ENCODE measurements around the gene WFDC5. TPM values are rescaled to one million over a fixed set of nuclear protein-coding genes. Genes with fewer than 3 reads are reported as not detected.

Gene WFDC5
- total RNA-seq, 1 donor from 2014 or later, result 1.2 TPM

DNA sequence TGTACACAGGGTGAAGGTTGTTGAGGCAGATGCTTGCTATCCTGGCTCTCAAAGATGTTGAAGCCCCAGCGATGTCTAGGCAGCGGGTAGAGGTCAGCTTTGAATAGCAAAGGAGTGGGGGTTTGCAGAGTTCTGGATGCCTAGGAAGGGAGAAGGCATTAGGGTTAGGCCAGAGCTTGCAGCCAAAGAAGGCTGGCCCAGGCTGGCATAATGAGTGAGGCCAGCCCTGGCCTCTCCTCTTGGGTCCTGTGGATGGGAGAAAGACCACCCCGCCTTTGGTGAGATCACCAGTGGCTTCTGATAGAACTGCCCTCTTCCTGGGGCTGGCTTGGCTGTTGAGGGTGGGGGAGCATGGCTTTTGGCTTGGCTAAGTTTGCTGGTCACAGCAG is 406 bp upstream of the WFDC5 start:
- DNase-seq (ENCODE audit: low spot score), result no peak

GRCh38 chr20:45113865-45114264 is 1.1 kb downstream of the WFDC5 start:
- no peak for DNase-seq (ENCODE audit: low spot score)

GRCh38 chr20:45112754-45113153 is 2.2 kb downstream of the WFDC5 start:
- no peak for DNase-seq (ENCODE audit: low spot score)

DNA sequence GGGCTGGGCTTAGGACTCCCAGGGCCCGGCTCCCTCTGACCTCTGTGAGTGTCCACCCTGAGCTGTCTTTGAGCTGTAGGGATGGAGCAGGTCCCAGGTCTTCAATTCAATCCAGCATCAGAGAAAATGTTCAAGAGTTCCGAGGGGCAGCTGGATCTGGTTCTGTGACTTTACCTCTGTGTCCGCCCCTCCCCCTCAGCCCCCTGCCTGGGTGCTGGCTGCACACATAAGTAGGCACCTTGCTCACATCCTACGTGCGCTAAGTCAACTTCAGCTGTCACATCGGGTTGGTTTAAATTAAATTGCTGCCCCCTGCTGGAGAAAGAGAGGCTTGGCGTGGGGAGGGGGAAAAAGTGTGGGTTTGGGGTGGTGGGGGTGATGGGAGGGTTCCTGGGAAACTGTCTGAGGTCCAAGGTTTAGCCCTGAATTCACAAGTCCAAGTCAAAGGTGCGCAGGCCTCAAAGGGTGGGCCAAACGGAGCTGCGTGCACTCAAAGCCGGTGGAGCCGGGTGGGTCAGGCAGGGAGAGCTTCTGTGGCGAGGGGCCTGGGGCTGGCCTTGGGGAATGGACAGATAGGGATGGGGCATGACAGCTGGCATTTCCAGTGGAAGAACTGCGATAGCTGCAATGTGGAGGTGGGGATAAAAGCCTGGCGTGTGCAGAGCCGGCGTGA is 3.0 kb downstream of the WFDC5 start:
- DNase-seq (ENCODE audit: low spot score), result no peak

DNA sequence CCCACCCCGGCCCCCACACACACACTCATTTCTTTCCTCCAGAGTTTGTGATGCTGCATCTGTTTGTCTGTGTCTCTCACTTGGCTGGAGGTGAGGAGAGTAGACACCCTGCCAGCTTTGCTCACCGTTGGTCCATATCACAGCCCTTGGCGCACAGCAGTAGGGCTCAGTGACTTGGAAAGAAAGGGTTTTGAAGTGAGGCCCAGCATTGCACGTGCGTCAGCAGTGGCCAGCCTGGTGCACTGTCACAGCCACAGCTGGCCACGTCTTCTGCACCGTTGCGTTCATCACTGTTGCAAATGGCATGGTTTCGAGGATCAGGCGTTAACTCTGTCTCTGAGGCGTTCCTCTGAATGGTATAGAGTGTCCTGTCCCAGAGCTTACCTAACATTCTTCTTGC is 3.7 kb downstream of the WFDC5 start:
- no peak for DNase-seq (ENCODE audit: low spot score)

DNA sequence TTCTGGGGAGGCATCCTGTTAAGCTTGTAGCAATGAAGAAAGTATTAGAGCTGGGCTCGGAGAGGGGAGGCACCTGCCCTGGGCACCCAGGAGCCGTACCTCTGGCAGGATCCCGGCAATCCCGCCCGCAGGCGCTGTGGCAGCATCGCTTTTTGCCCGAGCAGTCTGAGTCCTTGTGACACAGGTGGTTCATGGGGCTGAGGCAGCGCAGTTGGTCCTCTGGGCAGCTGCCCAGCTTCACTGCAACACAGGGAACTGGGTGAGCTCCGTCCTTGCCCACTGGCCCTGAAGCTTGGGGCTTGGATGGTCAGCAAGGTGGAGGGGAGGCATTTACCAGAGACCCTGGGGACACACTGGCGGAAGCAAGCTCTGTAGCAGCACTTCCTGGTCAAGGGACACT is 4.7 kb downstream of the WFDC5 start:
- no peak for DNase-seq (ENCODE audit: low spot score)

DNA sequence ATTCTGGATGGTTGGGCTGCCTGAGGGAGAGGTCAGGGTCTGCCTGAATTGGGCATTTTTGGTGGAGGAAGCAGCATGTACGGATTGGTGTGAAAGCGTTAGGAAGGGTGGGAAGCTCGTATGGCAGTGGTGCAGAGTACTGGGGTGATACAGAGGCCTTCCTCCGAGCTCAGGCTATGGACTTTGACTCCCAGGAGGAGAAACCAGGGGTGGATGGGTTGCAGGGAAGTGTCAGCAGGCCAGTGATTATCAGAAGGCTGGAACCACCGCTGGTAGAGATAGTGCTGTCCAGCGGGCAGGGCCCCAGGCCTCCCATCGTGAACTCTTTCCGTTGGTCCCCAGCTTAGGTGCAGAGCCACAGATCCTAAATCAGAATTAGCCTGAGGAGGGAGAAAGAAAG is 5.3 kb downstream of the WFDC5 start:
- no peak for DNase-seq (ENCODE audit: low spot score)

- DNase-seq (ENCODE audit: low spot score), result no peak
Measured at GRCh38 chr20:45105317-45105716, 9.7 kb downstream of the WFDC5 start.

- no peak for DNase-seq (ENCODE audit: low spot score)
Measured at GRCh38 chr20:45104786-45105185, 10.2 kb downstream of the WFDC5 start.

DNA sequence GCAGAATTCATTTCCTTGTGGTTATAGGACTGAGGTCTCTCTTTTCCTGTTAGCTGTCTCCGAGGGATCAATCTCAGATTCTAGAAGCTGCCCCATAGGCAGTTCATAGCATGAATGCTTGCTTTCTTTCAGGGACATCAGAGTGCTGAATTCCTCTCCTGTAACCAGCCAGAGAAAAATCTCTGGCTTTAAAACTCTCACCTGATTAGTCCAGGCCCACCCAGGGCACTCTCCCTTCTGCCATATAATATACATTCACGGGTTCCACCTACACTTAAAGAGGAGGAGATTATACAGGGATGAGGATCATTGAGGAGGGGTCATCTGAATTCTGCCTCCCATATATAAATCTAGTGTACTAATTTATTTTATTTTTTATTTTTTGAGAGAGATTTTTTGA is 11.9 kb downstream of the WFDC5 start:
- DNase-seq (ENCODE audit: low spot score), result no peak

DNA sequence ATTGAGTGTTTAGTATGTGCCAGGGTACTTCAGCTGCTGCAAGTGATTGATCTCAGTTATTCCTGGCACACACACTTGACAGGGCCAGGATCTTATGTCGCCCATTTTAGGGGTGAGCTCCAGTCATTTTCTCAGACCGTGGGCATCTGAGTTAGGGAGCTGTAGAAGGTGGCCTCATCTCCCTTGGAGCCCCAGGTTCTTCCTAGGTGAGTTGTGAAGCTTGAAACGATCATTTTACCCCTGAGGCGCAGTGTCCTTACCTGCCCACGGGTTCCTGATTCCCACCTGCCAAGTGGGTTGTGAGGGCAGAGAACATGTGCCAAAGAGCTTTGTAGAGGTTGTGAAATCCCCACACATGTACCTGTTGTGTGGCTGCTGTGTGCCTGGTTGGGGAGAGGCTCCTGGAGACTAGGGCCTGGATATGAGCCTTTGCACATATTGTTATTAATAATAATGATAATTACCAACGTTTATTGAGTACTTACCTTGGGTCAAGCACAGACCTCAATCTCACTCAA is 13.6 kb downstream of the WFDC5 start:
- DNase-seq (ENCODE audit: low spot score), result no peak

GRCh38 chr20:45100563-45101245 is 14.3 kb downstream of the WFDC5 start, which contains the start of gene KCNS1:
Gene KCNS1 (minus strand): TSS chr20:45101127. CDS start chr20:45099236, 1,891 bp downstream.
- DNase-seq (ENCODE audit: low spot score), result no peak

DNA sequence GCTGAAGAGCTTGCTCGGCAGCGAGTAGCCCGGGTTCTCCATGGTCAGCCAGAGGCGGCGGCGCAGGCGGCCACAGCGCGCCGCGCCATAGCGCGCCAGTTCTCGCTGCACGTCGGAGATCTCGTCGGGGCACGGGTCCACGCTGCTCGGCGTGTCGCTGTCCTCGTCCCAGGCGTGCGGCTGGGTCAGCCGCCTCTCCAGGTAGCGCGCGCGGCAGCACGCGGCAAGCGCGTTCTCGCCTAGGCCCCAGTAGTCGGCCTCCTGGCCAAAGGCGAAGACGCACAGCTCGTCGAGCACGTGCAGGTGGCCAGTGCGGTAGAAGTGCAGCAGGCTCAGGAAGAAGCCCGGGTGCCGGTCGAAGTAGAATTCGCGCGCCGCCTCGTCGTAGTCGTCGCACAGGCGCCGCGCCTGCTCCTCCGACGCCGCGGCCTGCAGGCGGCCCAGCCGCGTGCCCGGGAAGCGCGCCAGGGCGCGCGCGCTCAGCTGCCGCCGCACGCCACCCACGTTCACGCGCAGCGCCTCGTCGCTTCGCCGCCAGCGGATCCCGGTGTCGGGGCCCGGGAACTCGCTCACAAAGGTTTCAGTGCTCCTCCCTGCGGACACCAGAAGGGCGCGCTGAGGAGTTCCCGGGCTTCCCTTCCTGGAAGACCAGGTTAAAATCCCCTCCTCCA is 16.7 kb downstream of the WFDC5 start:
- no peak for DNase-seq (ENCODE audit: low spot score)

GRCh38 chr20:45097485-45098102 is 17.4 kb downstream of the WFDC5 start:
- peak; percentile 22 for DNase-seq (ENCODE audit: low spot score)

- DNase-seq (ENCODE audit: low spot score), result no peak
Measured at GRCh38 chr20:45096781-45097180, 18.2 kb downstream of the WFDC5 start.

GRCh38 chr20:45095805-45096238 is 19.2 kb downstream of the WFDC5 start:
- peak; percentile 41 for DNase-seq (ENCODE audit: low spot score)

DNA sequence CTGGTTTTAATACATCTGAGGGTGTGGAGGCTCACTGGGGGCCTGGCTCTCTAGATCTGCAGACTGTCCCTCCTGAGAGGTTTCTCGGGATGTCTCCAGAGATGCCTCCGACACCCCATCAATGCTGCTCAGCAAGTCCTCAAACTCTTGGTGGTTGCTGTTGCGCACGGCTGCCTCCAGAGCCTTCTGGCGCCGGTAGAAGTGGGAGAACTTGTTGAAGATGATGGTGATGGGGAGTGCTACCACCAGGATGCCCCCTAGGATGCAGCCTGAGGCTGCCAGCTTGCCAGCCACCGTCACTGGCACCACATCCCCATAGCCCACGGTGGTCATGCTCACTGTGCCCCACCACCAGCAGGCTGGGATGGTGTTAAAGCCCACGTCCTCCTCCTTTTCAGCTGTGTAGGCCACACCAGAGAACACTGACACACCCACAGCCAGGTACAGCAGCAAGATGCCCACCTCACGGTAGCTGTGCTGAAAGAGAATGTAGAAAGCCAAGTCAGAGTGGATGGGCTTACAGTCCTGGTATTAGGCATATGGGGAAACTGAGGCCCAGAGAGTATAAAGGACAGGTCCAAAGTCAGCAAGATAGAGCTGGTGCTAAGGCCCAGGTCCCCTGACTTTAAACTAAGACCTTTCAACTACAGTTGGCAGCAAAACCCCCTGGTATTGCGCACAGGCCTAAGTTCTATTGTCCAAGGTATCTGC is 20.0 kb downstream of the WFDC5 start:
- no peak for DNase-seq (ENCODE audit: low spot score)

DNA sequence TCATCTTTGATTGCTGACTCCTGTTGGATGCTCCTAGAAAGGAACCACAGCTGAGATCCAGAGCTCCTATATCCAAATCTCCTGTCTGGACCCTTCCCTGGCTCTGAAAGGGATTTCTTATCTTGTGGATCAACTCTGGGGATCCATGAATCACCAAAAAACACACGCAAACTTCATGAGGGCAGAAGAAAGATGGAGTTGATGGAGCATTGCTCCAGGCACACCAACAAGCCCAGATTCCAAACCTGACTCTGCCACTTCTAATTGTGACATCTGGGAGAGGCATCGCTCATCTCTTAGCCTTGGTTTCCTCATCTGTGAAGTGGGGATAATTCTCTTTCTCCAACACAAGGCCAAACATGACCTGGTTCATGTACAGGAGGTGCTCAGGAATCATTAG is 20.8 kb downstream of the WFDC5 start:
- no peak for DNase-seq (ENCODE audit: low spot score)

- DNase-seq (ENCODE audit: low spot score), result no peak
Measured at GRCh38 chr20:45092898-45093297, 22.1 kb downstream of the WFDC5 start.

DNA sequence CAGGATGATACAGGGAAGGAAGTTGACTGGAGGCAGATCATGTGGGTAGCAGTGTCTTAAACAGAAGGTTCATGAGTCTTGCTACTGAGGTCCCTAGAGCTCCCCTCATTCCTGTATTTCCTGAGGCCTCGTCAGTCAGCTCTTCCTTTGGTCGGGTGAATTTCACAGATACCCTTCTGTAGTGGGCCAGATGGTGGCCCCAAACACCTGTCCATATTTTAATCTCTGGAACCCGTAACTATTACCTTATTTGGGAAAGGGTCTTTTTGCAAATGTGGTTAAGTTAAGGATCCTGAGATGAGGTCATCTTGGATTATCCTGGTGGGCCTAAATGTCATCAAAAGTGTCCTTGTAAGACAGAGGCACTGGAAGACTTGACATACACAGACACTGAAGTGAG is 23.6 kb downstream of the WFDC5 start:
- no peak for DNase-seq (ENCODE audit: low spot score)

DNA sequence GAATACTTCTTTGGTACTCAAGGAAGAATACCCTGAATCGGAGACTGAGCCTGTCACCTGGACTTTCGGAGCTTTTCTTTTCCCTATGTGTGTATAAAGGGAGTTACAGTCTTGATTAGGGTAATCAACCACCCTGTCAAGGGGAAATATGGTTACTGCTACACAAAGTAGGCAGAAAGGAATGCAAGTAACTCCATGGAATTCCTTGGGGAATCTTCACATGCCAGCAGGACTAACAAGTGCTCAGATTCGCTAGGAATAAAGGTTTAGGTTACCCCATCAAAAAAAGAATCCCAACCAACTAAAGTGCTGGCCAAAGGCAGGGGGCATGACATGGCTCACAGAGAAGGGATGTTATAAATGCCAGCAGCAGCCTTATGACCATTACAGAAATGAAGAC is 24.5 kb downstream of the WFDC5 start:
- DNase-seq (ENCODE audit: low spot score), result no peak

- DNase-seq (ENCODE audit: low spot score), result peak; percentile 23
Measured at GRCh38 chr20:45088247-45088646, 26.7 kb downstream of the WFDC5 start.
